ENCODE measurements around the gene FITM2.

- TF ChIP-seq CTCF (IDR thresholded peaks at IDR 0.05) (no peak), ZFX (IDR thresholded peaks at IDR 0.05; ENCODE audit: borderline replicate concordance) (no peak)
Measured at GRCh38 chr20:44319839-44320422, 8.9 kb upstream of the FITM2 start.
